Lower lobe of right lung (tissue), 2 donors: ENCODE results near the gene TTC7B. TPM values are rescaled to one million over a fixed set of nuclear protein-coding genes. Genes with fewer than 3 reads are reported as not detected.

Experiments used
- ATAC-seq, 2 donors: fragments of 200-7000 bp; cut with Tn5 transposase; one replicate each; pipeline ENCODE4 v1.9.1; 2020 to 2022; ENCODE audit warnings: mild to moderate bottlenecking in 2 of 2, moderate library complexity in 2 of 2
- DNase-seq: peaks from one replicate; pipeline ENCODE4 v3.0.0-alpha.2; 2020
- H3K27ac ChIP-seq: fragments of 200-600 bp; one replicate; pipeline ENCODE4 v1.8.0; 2022
- H3K27me3 ChIP-seq: fragments of 200-600 bp; one replicate; pipeline ENCODE4 v1.8.0; 2022; ENCODE audit warnings: low read depth
- H3K36me3 ChIP-seq: fragments of 200-600 bp; one replicate; pipeline ENCODE4 v1.8.0; 2022; ENCODE audit warnings: mild to moderate bottlenecking
- H3K4me1 ChIP-seq: fragments of 200-600 bp; one replicate; pipeline ENCODE4 v1.8.0; 2022
- H3K4me3 ChIP-seq: fragments of 200-600 bp; one replicate; pipeline ENCODE4 v1.8.0; 2022; ENCODE audit warnings: mild to moderate bottlenecking
- H3K9me3 ChIP-seq: fragments of 200-600 bp; one replicate; pipeline ENCODE4 v1.8.0; 2022
- CTCF ChIP-seq: fragments of 200-600 bp; IDR thresholded peaks from one replicate; pipeline ENCODE4 v1.8.0; 2022; ENCODE audit warnings: antibody characterized with exemption, mild to moderate bottlenecking
- intact Hi-C: fragments of 100-400 bp; cut with DNase I; formaldehyde crosslinking; loops from one replicate; pipeline ENCODE4 v1.11.0; 2022
- total RNA-seq: library from RNA; stranded (reverse); fragmentation: NEBNext Ultra II Directional; extraction: Animal tissue kit (Norgen Biotek cat#: 25700); gene quantifications from one replicate; pipeline ENCODE4 v1.2.1, GENCODE V29; 2021
- donor health status: DM: no; HTN: yes; CAD: no; lungs with severe emphysema.

TTC7B gene
- total RNA-seq, 1 donor from 2014 or later, result 54.1 TPM

- no peaks in the 10 kb centered on the region for H3K4me1 ChIP-seq
- intact Hi-C loops, result no loop called here
- no peaks in the 10 kb centered on the region for H3K9me3 ChIP-seq
- no peaks in the 10 kb centered on the region for H3K36me3 ChIP-seq
- ATAC-seq (no peak), DNase-seq (no peak)
- no peak overlapping the region for H3K27ac ChIP-seq
- TF ChIP-seq CTCF, result no peak
- no peak overlapping the region for H3K4me3 ChIP-seq
- H3K27me3 ChIP-seq, result no peaks in the 10 kb centered on the region
Observed at GRCh38 chr14:90566481-90566880, 249.7 kb downstream of the TTC7B start.

DNA sequence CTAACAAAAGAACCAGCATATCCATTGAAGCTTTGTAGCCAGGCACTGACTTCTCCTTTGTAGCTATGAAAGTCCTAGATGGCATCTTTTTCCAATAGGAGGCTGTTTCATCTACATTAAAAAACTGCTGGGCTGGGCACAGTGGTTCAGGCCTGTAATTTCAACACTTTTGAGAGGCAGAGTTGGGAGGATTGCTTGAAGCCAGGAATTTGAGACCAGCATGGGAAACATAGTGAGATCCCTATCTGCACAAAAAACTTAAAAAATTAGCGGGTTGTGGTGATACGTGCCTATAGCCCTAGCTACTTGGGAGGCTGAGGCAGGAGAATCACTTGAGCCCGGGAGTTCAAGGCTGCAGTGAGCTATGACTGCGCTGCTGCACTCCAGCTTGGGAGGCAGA lies 251.7 kb downstream of the TTC7B start:
- TF ChIP-seq CTCF, result no peak
- Histone ChIP-seq H3K27me3 (no peaks in the 10 kb centered on the region), H3K4me3 (no peak overlapping the region), H3K27ac (no peak overlapping the region), H3K9me3 (no peaks in the 10 kb centered on the region), H3K4me1 (no peaks in the 10 kb centered on the region), H3K36me3 (no peaks in the 10 kb centered on the region)
- no peak for ATAC-seq
- no peak for DNase-seq
- intact Hi-C loops, result no loop called here

- no peak for DNase-seq
Observed at GRCh38 chr14:90562652-90563051, 253.6 kb downstream of the TTC7B start.

GRCh38 chr14:90561920-90562319 lies 254.3 kb downstream of the TTC7B start:
- intact Hi-C loops, result no loop called here
- no peaks in the 10 kb centered on the region for H3K9me3 ChIP-seq
- no peaks in the 10 kb centered on the region for H3K36me3 ChIP-seq
- no peaks in the 10 kb centered on the region for H3K27me3 ChIP-seq
- no peak overlapping the region for H3K27ac ChIP-seq
- H3K4me1 ChIP-seq, result no peaks in the 10 kb centered on the region
- TF ChIP-seq CTCF, result no peak
- no peak overlapping the region for H3K4me3 ChIP-seq
- DNase-seq (no peak), ATAC-seq (no peak)

More at GRCh38 chr14:90562652-90563051, 253.6 kb downstream of the TTC7B start:
- Histone ChIP-seq H3K4me1 (no peaks in the 10 kb centered on the region), H3K27ac (no peak overlapping the region), H3K9me3 (no peaks in the 10 kb centered on the region), H3K36me3 (no peaks in the 10 kb centered on the region), H3K27me3 (no peaks in the 10 kb centered on the region), H3K4me3 (no peak overlapping the region)
- no peak for TF ChIP-seq CTCF
- intact Hi-C loops, result no loop called here
- ATAC-seq, result no peak

- ATAC-seq, result no peak
Observed at GRCh38 chr14:90560991-90561390, 255.2 kb downstream of the TTC7B start.

More at GRCh38 chr14:90560991-90561390, 255.2 kb downstream of the TTC7B start:
- Histone ChIP-seq H3K4me1 (no peaks in the 10 kb centered on the region), H3K4me3 (no peak overlapping the region), H3K27ac (no peak overlapping the region), H3K36me3 (no peaks in the 10 kb centered on the region), H3K9me3 (no peaks in the 10 kb centered on the region), H3K27me3 (no peaks in the 10 kb centered on the region)
- intact Hi-C loops, result no loop called here
- DNase-seq, result no peak
- TF ChIP-seq CTCF, result no peak
